ENCODE results near the gene WDR17.

The WDR17 gene

GRCh38 chr4:176065435-176066291, at the start of gene WDR17:
Gene WDR17, plus strand, starts transcription at chr4:176065841. Its CDS starts 45,740 bp downstream, at chr4:176111581.
- DNase-seq = peak; percentile 97

GRCh38 chr4:176016601-176017000, 49.0 kb upstream of the WDR17 start:
- DNase-seq = no peak

- no peak for DNase-seq
Observed at GRCh38 chr4:176020481-176021085, 45.1 kb upstream of the WDR17 start.

- DNase-seq = no peak
Observed at GRCh38 chr4:176030391-176030790, 35.2 kb upstream of the WDR17 start.

- DNase-seq = peak; percentile 18
Observed at GRCh38 chr4:176031922-176032321, 33.7 kb upstream of the WDR17 start.

- no peak for DNase-seq
Observed at GRCh38 chr4:176032454-176032853, 33.2 kb upstream of the WDR17 start.

- DNase-seq = peak; percentile 65
Observed at GRCh38 chr4:176034499-176034898, 31.1 kb upstream of the WDR17 start.

GRCh38 chr4:176034936-176035335, 30.7 kb upstream of the WDR17 start:
- peak; percentile 6 for DNase-seq

- DNase-seq = no peak
Observed at GRCh38 chr4:176036585-176037205, 28.9 kb upstream of the WDR17 start.

- no peak for DNase-seq
Observed at GRCh38 chr4:176038789-176039188, 26.9 kb upstream of the WDR17 start.

- no peak for DNase-seq
Observed at GRCh38 chr4:176042195-176042594, 23.4 kb upstream of the WDR17 start.

GRCh38 chr4:176043838-176044588, 21.6 kb upstream of the WDR17 start:
- DNase-seq = no peak

GRCh38 chr4:176044589-176044951, 21.1 kb upstream of the WDR17 start:
- no peak for DNase-seq

- DNase-seq = no peak
Observed at GRCh38 chr4:176048631-176049030, 17.0 kb upstream of the WDR17 start.

GRCh38 chr4:176052744-176053143, 12.9 kb upstream of the WDR17 start:
- no peak for DNase-seq

- DNase-seq = no peak
Observed at GRCh38 chr4:176053785-176054184, 11.9 kb upstream of the WDR17 start.

GRCh38 chr4:176054942-176055341, 10.7 kb upstream of the WDR17 start:
- DNase-seq = no peak

GRCh38 chr4:176063718-176064117, 1.9 kb upstream of the WDR17 start:
- no peak for DNase-seq

- no peak for DNase-seq
Observed at GRCh38 chr4:176064539-176064938, 1.1 kb upstream of the WDR17 start.

GRCh38 chr4:176066757-176067156, 1.1 kb downstream of the WDR17 start:
- no peak for DNase-seq

GRCh38 chr4:176077561-176077960, 11.9 kb downstream of the WDR17 start:
- DNase-seq = no peak

- no peak for DNase-seq
Observed at GRCh38 chr4:176084769-176085168, 19.1 kb downstream of the WDR17 start.

GRCh38 chr4:176090115-176090514, 24.5 kb downstream of the WDR17 start:
- DNase-seq = no peak
